BE2C (cell line): ENCODE results near the gene RGSL1.
"Not testable (repeated sequence)": the region's sequence is repeated elsewhere in the genome, so short reads cannot be mapped to it uniquely, and the experiment has no call there.

Experiments
- DNase-seq: peaks from one replicate; pipeline ENCODE4 v3.0.0-alpha.2; 2020
- H3K27me3 ChIP-seq: fragments of 250-450 bp; sonication (Bioruptor Pico); 2 replicates; pipeline ENCODE4 v1.5.1; 2020; ENCODE audit warnings: mild to moderate bottlenecking
- H3K36me3 ChIP-seq: fragments of 250-450 bp; sonication (Bioruptor Pico); 2 replicates; pipeline ENCODE4 v1.5.1; 2020; ENCODE audit warnings: mild to moderate bottlenecking
- H3K4me1 ChIP-seq: fragments of 250-450 bp; sonication (Bioruptor Pico); 2 replicates; pipeline ENCODE4 v1.5.1; 2020
- H3K4me3 ChIP-seq: 2 replicates; pipeline ENCODE4 v1.5.1; 2011; ENCODE audit warnings: low read depth, low read length
- H3K9me3 ChIP-seq: fragments of 250-450 bp; sonication (Bioruptor Pico); 2 replicates; pipeline ENCODE4 v1.5.1; 2020
- TF ChIP-seq, protein P1 (sequence below): IDR thresholded peaks from 2 replicates; pipeline ENCODE4 v1.5.1; 2012; ENCODE audit warnings: mild to moderate bottlenecking, low read depth, low read length

Gene RGSL1

DNA sequence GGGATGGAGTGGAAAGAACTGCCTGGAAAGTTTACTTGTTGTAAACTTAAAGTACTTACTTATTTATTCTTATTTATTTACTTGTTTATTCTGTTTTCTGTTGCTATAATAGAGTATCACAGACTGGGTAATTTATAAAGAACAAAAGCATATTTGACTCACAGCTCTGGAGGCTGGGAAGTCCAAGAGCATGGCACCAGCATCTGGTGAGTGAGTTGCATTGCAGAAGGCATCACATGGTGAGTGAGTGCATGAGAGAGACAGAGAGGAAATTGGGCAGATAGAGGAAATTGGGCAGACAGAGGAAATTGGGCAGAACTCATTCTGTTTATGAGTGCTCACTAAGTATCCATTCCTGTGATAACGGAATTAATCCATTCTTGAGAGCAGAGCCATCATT is 11.6 kb upstream of the RGSL1 start:
- Histone ChIP-seq H3K27me3 (no peaks in the 10 kb centered on the region), H3K36me3 (no peaks in the 10 kb centered on the region), H3K4me3 (no peak overlapping the region), H3K9me3 (no peaks in the 10 kb centered on the region), H3K4me1 (no peaks in the 10 kb centered on the region)
- TF ChIP-seq, protein P1, sequence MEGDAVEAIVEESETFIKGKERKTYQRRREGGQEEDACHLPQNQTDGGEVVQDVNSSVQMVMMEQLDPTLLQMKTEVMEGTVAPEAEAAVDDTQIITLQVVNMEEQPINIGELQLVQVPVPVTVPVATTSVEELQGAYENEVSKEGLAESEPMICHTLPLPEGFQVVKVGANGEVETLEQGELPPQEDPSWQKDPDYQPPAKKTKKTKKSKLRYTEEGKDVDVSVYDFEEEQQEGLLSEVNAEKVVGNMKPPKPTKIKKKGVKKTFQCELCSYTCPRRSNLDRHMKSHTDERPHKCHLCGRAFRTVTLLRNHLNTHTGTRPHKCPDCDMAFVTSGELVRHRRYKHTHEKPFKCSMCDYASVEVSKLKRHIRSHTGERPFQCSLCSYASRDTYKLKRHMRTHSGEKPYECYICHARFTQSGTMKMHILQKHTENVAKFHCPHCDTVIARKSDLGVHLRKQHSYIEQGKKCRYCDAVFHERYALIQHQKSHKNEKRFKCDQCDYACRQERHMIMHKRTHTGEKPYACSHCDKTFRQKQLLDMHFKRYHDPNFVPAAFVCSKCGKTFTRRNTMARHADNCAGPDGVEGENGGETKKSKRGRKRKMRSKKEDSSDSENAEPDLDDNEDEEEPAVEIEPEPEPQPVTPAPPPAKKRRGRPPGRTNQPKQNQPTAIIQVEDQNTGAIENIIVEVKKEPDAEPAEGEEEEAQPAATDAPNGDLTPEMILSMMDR, result no peak
- DNase-seq, result no peak

DNA sequence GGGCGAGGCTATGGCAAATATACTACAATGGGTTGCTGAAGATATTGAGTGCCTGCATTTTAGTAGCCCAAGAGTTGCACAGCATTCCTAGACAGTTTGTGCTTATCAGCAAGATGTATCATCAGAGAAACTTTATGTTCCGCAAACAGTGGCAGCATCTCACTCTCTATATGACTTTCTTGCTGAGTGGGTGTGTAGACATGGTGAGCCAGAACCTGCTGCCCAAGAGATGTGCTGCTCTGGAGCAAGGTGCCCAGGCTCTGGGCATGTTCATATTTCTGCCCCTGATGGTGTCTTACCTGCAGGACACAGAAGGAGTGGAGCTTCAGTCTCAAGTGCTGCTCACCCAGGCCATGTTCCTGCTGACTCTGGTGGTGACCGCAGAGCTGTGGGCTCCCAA is 8.2 kb upstream of the RGSL1 start:
- Histone ChIP-seq H3K4me1 (no peaks in the 10 kb centered on the region), H3K27me3 (no peaks in the 10 kb centered on the region), H3K4me3 (no peak overlapping the region), H3K36me3 (no peaks in the 10 kb centered on the region), H3K9me3 (no peaks in the 10 kb centered on the region)
- TF ChIP-seq, protein P1, result no peak
- no peak for DNase-seq

DNA sequence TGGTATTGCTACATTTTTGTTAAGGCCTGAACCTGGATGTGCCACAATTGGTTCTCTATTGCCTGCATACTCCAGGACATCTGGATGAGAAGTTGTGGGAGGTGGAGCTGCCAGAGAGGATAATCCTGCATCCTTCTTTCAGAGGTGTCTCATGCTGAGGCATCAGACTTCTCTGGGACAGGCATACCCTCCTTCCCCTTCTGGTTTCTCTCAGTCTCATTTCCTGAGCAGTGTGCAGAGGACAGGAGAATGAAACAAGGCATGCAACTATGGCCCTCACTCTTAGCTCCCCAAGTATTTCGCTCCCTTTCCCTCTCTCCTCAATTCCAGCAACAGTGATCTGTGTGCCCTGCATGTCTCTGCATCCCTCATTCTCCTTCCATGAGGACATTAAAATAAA is 7.6 kb upstream of the RGSL1 start:
- Histone ChIP-seq H3K4me3 (no peak overlapping the region), H3K9me3 (no peaks in the 10 kb centered on the region), H3K27me3 (no peaks in the 10 kb centered on the region), H3K4me1 (no peaks in the 10 kb centered on the region), H3K36me3 (no peaks in the 10 kb centered on the region)
- TF ChIP-seq, protein P1, result no peak
- DNase-seq, result no peak

DNA sequence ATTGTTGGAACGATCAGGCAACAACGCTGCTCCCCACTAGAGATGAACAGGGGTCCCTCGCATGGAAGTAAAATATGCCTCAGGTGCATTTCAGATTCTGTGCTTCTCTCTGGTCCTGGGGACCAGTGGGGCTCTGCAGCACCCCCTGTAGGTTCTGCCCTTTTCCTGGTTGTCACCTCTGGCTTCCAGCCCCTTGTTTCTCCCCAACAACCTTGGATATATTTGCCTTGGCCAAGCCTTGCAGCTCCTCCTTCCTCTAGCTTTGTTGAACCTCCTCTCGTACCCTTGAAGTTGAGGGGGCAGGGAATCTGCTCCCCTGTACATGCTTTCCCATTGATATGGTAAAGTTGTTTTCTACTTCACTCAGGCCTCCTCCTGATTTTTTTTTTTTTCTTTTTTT is 5.4 kb upstream of the RGSL1 start:
- Histone ChIP-seq H3K9me3 (no peaks in the 10 kb centered on the region), H3K4me3 (no peak overlapping the region), H3K36me3 (no peaks in the 10 kb centered on the region), H3K4me1 (no peaks in the 10 kb centered on the region), H3K27me3 (no peaks in the 10 kb centered on the region)
- TF ChIP-seq, protein P1, result peak; percentile 32; the same call in 1 of the 2 replicates
- no peak for DNase-seq

DNA sequence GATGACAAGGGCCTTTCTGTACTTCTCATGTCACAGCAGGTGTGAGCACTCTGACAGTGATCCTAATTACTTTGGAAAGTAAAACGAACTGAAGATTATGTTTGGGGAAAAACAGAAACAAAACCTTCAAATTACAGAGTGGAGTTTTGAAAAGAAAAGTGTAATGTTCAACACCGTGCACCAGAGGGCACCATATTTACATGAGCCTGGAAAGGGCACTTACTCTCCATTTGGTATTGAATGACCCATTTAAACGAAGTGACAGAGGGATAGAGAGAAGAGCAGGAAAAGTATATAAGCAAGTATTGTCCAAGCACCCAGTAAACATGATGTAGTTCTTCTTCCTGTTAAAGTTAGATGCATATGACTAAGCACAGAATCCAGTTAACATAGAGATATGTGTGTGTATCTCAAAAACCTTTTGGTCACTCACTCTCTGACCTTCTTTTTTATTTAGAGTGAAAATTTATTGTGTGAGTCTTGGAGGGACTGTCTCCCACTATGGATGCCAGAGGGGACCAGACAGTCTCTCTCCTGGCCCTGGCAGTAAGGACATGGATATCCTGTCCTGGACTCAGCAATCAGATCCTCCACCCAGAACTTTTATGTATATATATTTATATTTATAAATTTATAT is 3.8 kb upstream of the RGSL1 start:
- Histone ChIP-seq H3K4me3 (no peak overlapping the region), H3K27me3 (no peaks in the 10 kb centered on the region), H3K36me3 (no peaks in the 10 kb centered on the region), H3K9me3 (no peaks in the 10 kb centered on the region), H3K4me1 (no peaks in the 10 kb centered on the region)
- peak; percentile 33 for DNase-seq
- TF ChIP-seq, protein P1, result peak; percentile 84

DNA sequence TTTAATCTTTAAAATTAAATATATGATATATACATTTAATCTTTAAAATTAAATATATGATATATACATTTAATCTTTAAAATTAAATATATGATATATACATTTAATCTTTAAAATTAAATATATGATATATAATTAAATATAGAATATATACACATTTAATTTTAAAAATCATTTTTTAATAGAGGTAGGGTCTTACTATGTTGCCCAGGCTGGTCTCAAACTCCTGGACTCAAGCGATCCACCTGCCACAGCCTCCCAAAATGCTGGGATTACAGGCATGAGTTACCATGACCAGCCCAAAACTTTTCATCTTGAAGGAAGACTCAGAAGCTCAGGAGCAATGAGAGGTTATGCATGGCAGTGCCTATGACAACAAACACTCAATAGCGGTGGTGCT is 2.8 kb upstream of the RGSL1 start:
- DNase-seq, H3K4me3 ChIP-seq, H3K4me1 ChIP-seq, H3K36me3 ChIP-seq, H3K9me3 ChIP-seq, H3K27me3 ChIP-seq: not testable (repeated sequence)

DNA sequence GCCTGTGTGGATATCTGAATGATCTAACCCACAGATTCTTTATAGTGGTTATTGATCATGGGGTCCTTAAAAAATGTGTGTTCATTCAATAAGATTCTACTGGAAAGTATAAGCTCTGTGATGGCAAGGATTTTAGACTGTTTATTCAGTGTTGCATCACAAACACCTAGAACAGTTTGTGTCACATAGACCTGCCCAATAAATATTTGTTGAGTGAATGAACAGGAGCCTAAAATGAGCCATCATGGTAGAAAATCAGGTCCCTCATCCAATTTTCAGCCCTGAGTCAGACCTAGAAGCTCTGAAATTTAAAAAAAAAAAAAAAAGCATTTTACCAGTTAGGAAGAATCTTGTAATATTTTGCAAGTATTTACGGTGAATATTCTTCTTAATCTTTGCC is 2.3 kb upstream of the RGSL1 start:
- no peaks in the 10 kb centered on the region for H3K27me3 ChIP-seq
- no peaks in the 10 kb centered on the region for H3K9me3 ChIP-seq
- H3K4me1 ChIP-seq, result no peaks in the 10 kb centered on the region
- H3K36me3 ChIP-seq, result no peaks in the 10 kb centered on the region
- H3K4me3 ChIP-seq, result no peak overlapping the region
- DNase-seq, result no peak
- TF ChIP-seq, protein P1, result no peak
